ENCODE measurements around the gene SCGB3A2. TPM values are rescaled to one million over a fixed set of nuclear protein-coding genes. Genes with fewer than 3 reads are reported as not detected.
A peak's percentile ranks its signal among the peaks of the same experiment; 100 is the strongest.
"Not testable (repeated sequence)": the region's sequence is repeated elsewhere in the genome, so short reads cannot be mapped to it uniquely, and the experiment has no call there.

Gene SCGB3A2
- polyA plus RNA-seq, 4 donors = 4.5 TPM; not detected in 3

GRCh38 chr5:147856801-147857200 is 21.7 kb upstream of the SCGB3A2 start:
- Histone ChIP-seq H3K27ac (ENCODE audit: low read depth in 1 of 3, low read length in 2 of 3) (no peak overlapping the region), H3K9me3 (ENCODE audit: control insufficient read depth in 2 of 2, insufficient read depth in 1 of 2, low read depth in 1 of 2, low read length in 1 of 2) (no peaks in the 10 kb centered on the region), H3K4me1 (ENCODE audit: control insufficient read depth in 3 of 3, insufficient read depth in 2 of 3, low read depth in 1 of 3, low read length in 2 of 3) (peaks cover 0 to 3% (median 0%) of the 10 kb centered on the region in 3 donors), H3K27me3 (ENCODE audit: control insufficient read depth in 3 of 3, insufficient read depth in 3 of 3, low read length in 3 of 3) (no peaks in the 10 kb centered on the region), H3K36me3 (ENCODE audit: control insufficient read depth in 3 of 3, insufficient read depth in 2 of 3, low read depth in 1 of 3, low read length in 3 of 3) (no peaks in the 10 kb centered on the region), H3K4me3 (ENCODE audit: low read depth in 1 of 3, low read length in 3 of 3) (no peak overlapping the region)
- no peak for FAIRE-seq
- DNase-seq = no peak

DNA sequence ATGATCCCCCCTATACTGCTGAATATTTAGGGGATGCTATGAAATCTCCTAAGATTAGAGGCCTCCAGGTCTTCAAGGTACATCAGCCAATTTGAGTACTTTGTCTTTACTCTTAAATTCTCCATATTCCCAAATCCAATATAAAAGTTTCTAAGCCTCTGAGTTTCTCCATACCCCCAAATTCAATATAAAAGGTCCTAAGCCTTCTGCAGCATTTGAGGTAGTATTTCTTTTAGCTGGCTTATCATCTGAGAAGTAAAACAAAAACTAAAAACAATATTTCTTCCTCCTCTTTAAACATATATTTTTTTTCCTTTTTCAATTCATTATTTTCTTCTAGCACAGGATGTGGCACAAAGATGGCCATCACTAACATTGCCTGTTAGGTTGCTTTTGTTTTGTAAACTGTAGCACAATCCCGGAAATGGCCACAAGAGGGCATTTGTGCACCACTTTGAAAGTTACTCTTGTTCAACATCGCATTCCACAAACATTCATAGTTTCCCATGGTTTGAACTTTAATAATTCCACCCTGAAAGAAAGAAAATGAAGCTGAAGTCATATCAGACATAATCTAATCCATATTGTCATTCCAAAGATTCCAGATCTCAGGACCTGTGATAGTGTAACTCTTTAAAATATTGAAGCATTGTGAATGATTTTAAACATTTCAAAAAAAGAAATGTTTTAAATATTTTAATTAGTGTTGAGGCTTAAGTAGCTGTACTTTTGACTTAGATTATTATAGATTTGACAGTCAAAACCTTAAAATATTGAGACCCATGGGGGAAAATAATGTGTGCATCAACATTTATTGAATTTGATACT is 21.0 kb upstream of the SCGB3A2 start:
- whole genome bisulfite sequencing, 3 donors = 0 to 2% (median 1%) methylated on average over 2 of the region's 2 CpGs
- peak; percentile 92 for FAIRE-seq

DNA sequence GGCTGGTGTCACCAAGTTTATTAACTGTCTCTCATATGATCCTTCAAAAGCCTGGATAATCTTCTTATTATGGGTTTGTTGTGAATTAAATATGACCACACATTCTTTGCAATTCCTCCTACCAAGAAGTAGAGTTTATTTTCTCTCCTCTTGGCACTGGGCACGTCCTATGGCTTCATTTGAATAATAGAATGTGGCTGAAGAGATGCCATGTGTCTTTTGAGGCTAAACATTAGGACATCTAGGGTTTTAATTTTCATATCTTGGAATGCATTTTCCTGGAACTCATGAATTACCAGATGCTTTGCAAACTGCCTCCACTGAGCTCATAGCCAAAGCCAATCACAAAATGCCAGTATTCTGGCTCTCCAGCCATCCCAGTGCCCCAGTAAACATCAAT is 19.9 kb upstream of the SCGB3A2 start:
- no peak overlapping the region for H3K4me3 ChIP-seq (ENCODE audit: low read depth in 1 of 3, low read length in 3 of 3)
- H3K27ac ChIP-seq (ENCODE audit: low read depth in 1 of 3, low read length in 2 of 3) = no peak overlapping the region
- H3K9me3 ChIP-seq (ENCODE audit: control insufficient read depth in 2 of 2, insufficient read depth in 1 of 2, low read depth in 1 of 2, low read length in 1 of 2) = no peaks in the 10 kb centered on the region
- H3K4me1 ChIP-seq (ENCODE audit: control insufficient read depth in 3 of 3, insufficient read depth in 2 of 3, low read depth in 1 of 3, low read length in 2 of 3) = peaks cover 0 to 3% (median 0%) of the 10 kb centered on the region in 3 donors
- no peak for FAIRE-seq
- H3K27me3 ChIP-seq (ENCODE audit: control insufficient read depth in 3 of 3, insufficient read depth in 3 of 3, low read length in 3 of 3) = no peaks in the 10 kb centered on the region
- no peaks in the 10 kb centered on the region for H3K36me3 ChIP-seq (ENCODE audit: control insufficient read depth in 3 of 3, insufficient read depth in 2 of 3, low read depth in 1 of 3, low read length in 3 of 3)
- WGBS, 3 donors = 55 to 85% (median 65%) methylated on average over 1 of the region's 1 CpG
- no peak for DNase-seq

More for the DNA sequence above, 21.0 kb upstream of the SCGB3A2 start:
- no peaks in the 10 kb centered on the region for H3K9me3 ChIP-seq (ENCODE audit: control insufficient read depth in 2 of 2, insufficient read depth in 1 of 2, low read depth in 1 of 2, low read length in 1 of 2)
- H3K4me1 ChIP-seq (ENCODE audit: control insufficient read depth in 3 of 3, insufficient read depth in 2 of 3, low read depth in 1 of 3, low read length in 2 of 3) = peaks cover 0 to 3% (median 0%) of the 10 kb centered on the region in 3 donors
- no peaks in the 10 kb centered on the region for H3K27me3 ChIP-seq (ENCODE audit: control insufficient read depth in 3 of 3, insufficient read depth in 3 of 3, low read length in 3 of 3)
- DNase-seq = peak; percentile 66 to 80
- no peaks in the 10 kb centered on the region for H3K36me3 ChIP-seq (ENCODE audit: control insufficient read depth in 3 of 3, insufficient read depth in 2 of 3, low read depth in 1 of 3, low read length in 3 of 3)
- H3K27ac ChIP-seq (ENCODE audit: low read depth in 1 of 3, low read length in 2 of 3) = no peak overlapping the region
- no peak overlapping the region for H3K4me3 ChIP-seq (ENCODE audit: low read depth in 1 of 3, low read length in 3 of 3)

GRCh38 chr5:147859962-147860640 is 18.4 kb upstream of the SCGB3A2 start:
- Histone ChIP-seq H3K4me3 (ENCODE audit: low read depth in 1 of 3, low read length in 3 of 3) (no peak overlapping the region), H3K4me1 (ENCODE audit: control insufficient read depth in 3 of 3, insufficient read depth in 2 of 3, low read depth in 1 of 3, low read length in 2 of 3) (peaks cover 0 to 3% (median 0%) of the 10 kb centered on the region in 3 donors), H3K27me3 (ENCODE audit: control insufficient read depth in 3 of 3, insufficient read depth in 3 of 3, low read length in 3 of 3) (no peaks in the 10 kb centered on the region), H3K36me3 (ENCODE audit: control insufficient read depth in 3 of 3, insufficient read depth in 2 of 3, low read depth in 1 of 3, low read length in 3 of 3) (no peaks in the 10 kb centered on the region), H3K27ac (ENCODE audit: low read depth in 1 of 3, low read length in 2 of 3) (no peak overlapping the region), H3K9me3 (ENCODE audit: control insufficient read depth in 2 of 2, insufficient read depth in 1 of 2, low read depth in 1 of 2, low read length in 1 of 2) (no peaks in the 10 kb centered on the region)
- 68 to 79% (median 72%) methylated on average over 3 of the region's 3 CpGs for WGBS, 3 donors
- no peak for FAIRE-seq
- DNase-seq = no peak

DNA sequence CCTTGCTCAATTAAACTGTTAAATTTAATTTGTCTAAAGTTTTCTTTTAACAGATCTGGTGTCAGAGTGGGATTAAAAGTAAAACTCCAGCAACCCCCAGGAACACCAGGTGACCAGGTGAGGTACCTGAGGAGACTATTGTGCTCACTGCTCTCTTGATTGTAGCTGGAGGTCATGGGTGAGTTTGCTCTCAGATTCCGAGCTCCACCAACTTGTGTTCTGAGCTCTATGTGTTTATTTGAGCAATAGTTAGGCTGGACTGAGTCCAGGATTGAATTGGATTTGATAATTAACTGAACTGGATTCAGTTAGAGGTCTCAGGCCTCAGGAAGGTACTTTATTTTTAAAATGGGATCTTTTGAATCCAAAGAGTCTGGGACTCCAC is 17.9 kb upstream of the SCGB3A2 start:
- DNase-seq (peak in 1 of 2 donors; percentile 37), FAIRE-seq (no peak)
- Histone ChIP-seq H3K9me3 (ENCODE audit: control insufficient read depth in 2 of 2, insufficient read depth in 1 of 2, low read depth in 1 of 2, low read length in 1 of 2) (no peaks in the 10 kb centered on the region), H3K36me3 (ENCODE audit: control insufficient read depth in 3 of 3, insufficient read depth in 2 of 3, low read depth in 1 of 3, low read length in 3 of 3) (no peaks in the 10 kb centered on the region), H3K27ac (ENCODE audit: low read depth in 1 of 3, low read length in 2 of 3) (no peak overlapping the region), H3K4me3 (ENCODE audit: low read depth in 1 of 3, low read length in 3 of 3) (no peak overlapping the region), H3K4me1 (ENCODE audit: control insufficient read depth in 3 of 3, insufficient read depth in 2 of 3, low read depth in 1 of 3, low read length in 2 of 3) (peaks cover 0 to 3% (median 0%) of the 10 kb centered on the region in 3 donors), H3K27me3 (ENCODE audit: control insufficient read depth in 3 of 3, insufficient read depth in 3 of 3, low read length in 3 of 3) (no peaks in the 10 kb centered on the region)
- 12 to 59% (median 31%) methylated on average over 1 of the region's 1 CpG for WGBS, 3 donors

- peaks cover 0 to 3% (median 0%) of the 10 kb centered on the region in 3 donors for H3K4me1 ChIP-seq (ENCODE audit: control insufficient read depth in 3 of 3, insufficient read depth in 2 of 3, low read depth in 1 of 3, low read length in 2 of 3)
- no peaks in the 10 kb centered on the region for H3K9me3 ChIP-seq (ENCODE audit: control insufficient read depth in 2 of 2, insufficient read depth in 1 of 2, low read depth in 1 of 2, low read length in 1 of 2)
- H3K27ac ChIP-seq (ENCODE audit: low read depth in 1 of 3, low read length in 2 of 3) = no peak overlapping the region
- no peaks in the 10 kb centered on the region for H3K36me3 ChIP-seq (ENCODE audit: control insufficient read depth in 3 of 3, insufficient read depth in 2 of 3, low read depth in 1 of 3, low read length in 3 of 3)
- no peak overlapping the region for H3K4me3 ChIP-seq (ENCODE audit: low read depth in 1 of 3, low read length in 3 of 3)
- 28 to 32% (median 30%) methylated on average over 3 of the region's 3 CpGs for WGBS, 3 donors
- H3K27me3 ChIP-seq (ENCODE audit: control insufficient read depth in 3 of 3, insufficient read depth in 3 of 3, low read length in 3 of 3) = no peaks in the 10 kb centered on the region
- FAIRE-seq (no peak), DNase-seq (no peak)
Measured at GRCh38 chr5:147863454-147864158, 14.9 kb upstream of the SCGB3A2 start.

DNA sequence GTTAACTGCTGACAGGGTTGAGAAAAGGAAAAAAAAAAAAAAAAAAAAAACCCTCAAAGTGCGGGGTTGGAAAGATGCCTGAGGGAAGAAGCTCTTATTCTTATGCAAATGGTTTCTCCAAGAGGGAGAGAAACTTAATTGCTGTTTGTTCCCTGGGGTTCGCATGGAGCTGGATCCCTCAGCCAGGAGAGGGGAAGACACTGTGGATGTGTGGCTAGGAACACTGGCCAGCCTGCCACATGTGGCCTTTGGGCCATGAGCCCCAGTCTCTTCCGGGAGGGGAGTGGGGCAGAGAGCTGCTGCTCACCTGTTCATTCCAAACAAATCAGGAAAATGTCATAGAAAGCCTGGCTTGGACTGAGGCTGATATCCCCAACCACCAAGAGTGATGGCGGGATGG is 9.4 kb upstream of the SCGB3A2 start:
- 57 to 68% (median 62%) methylated on average over 4 of the region's 4 CpGs for WGBS, 3 donors
- H3K36me3 ChIP-seq (ENCODE audit: control insufficient read depth in 3 of 3, insufficient read depth in 2 of 3, low read depth in 1 of 3, low read length in 3 of 3) = no peaks in the 10 kb centered on the region
- H3K4me1 ChIP-seq (ENCODE audit: control insufficient read depth in 3 of 3, insufficient read depth in 2 of 3, low read depth in 1 of 3, low read length in 2 of 3) = no peaks in the 10 kb centered on the region
- DNase-seq (no peak), FAIRE-seq (no peak)
- no peak overlapping the region for H3K27ac ChIP-seq (ENCODE audit: low read depth in 1 of 3, low read length in 2 of 3)
- no peaks in the 10 kb centered on the region for H3K27me3 ChIP-seq (ENCODE audit: control insufficient read depth in 3 of 3, insufficient read depth in 3 of 3, low read length in 3 of 3)
- H3K4me3 ChIP-seq (ENCODE audit: low read depth in 1 of 3, low read length in 3 of 3) = no peak overlapping the region
- H3K9me3 ChIP-seq (ENCODE audit: control insufficient read depth in 2 of 2, insufficient read depth in 1 of 2, low read depth in 1 of 2, low read length in 1 of 2) = no peaks in the 10 kb centered on the region

DNA sequence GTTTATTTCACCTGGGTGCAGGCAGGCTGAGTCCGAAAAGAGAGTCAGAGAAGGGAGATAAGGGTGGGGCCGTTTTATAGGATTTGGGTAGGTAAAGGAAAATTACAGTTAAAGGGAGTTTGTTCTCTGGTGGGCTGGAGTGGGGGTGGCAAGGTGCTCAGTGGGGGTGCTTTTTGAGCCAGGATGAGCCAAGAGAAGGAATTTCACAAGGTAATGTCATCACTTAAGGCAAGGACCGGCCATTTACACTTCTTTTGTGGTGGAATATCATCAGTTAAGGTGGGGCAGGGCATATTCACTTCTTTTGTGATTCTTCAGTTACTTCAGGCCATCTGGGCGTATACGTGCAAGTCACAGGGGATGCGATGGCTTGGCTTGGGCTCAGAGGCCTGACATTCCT is 8.6 kb upstream of the SCGB3A2 start:
- FAIRE-seq; H3K27ac ChIP-seq (ENCODE audit: low read depth in 1 of 3, low read length in 2 of 3); H3K27me3 ChIP-seq (ENCODE audit: control insufficient read depth in 3 of 3, insufficient read depth in 3 of 3, low read length in 3 of 3); H3K36me3 ChIP-seq (ENCODE audit: control insufficient read depth in 3 of 3, insufficient read depth in 2 of 3, low read depth in 1 of 3, low read length in 3 of 3); H3K4me3 ChIP-seq (ENCODE audit: low read depth in 1 of 3, low read length in 3 of 3); H3K9me3 ChIP-seq (ENCODE audit: control insufficient read depth in 2 of 2, insufficient read depth in 1 of 2, low read depth in 1 of 2, low read length in 1 of 2); H3K4me1 ChIP-seq (ENCODE audit: control insufficient read depth in 3 of 3, insufficient read depth in 2 of 3, low read depth in 1 of 3, low read length in 2 of 3); DNase-seq: not testable (repeated sequence)
- WGBS, 3 donors = 72 to 82% (median 81%) methylated on average over 4 to 5 of the region's 6 CpGs

All from small intestine (tissue), 7 donors.